ENCODE measurements around the gene PLXNB1. TPM values are rescaled to one million over a fixed set of nuclear protein-coding genes. Genes with fewer than 3 reads are reported as not detected.

Gene PLXNB1
- total and polyA plus RNA-seq, 2 of the 13 experiments (the other 11 are each of a cell fraction or from before 2014, with no cell fraction given), result 86.0 to 143 TPM

GRCh38 chr3:48425281-48425812 is 4.5 kb downstream of the PLXNB1 start (continued):
- TF ChIP-seq ZNF280D (CRISPR knock-in tag; IDR thresholded peaks at IDR 0.05), result no peak
- no peak for TF ChIP-seq DMTF1 (CRISPR knock-in tag; IDR thresholded peaks at IDR 0.05)
- TF ChIP-seq GRHL1 (CRISPR knock-in tag; conservative IDR thresholded peaks at IDR 0.05), result no peak
- TF ChIP-seq ZNF550 (CRISPR knock-in tag; IDR thresholded peaks at IDR 0.05; ENCODE audit: borderline replicate concordance), result no peak
- TF ChIP-seq RORA (CRISPR knock-in tag; IDR thresholded peaks at IDR 0.05), result no peak
- no peak for TF ChIP-seq ZNF75D (CRISPR knock-in tag; IDR thresholded peaks at IDR 0.05; ENCODE audit: borderline replicate concordance)
- TF ChIP-seq ZNF24 (IDR thresholded peaks at IDR 0.05), result no peak
- peak; percentile 49 for TF ChIP-seq ZNF687 (CRISPR knock-in tag; IDR thresholded peaks at IDR 0.05)
- TF ChIP-seq ZBTB39 (CRISPR knock-in tag; IDR thresholded peaks at IDR 0.05), result no peak
- no peak for TF ChIP-seq SIN3A (IDR thresholded peaks at IDR 0.05; ENCODE audit: borderline replicate concordance, low read depth, low read length)
- no peak for TF ChIP-seq ZNF281 (CRISPR knock-in tag; IDR thresholded peaks at IDR 0.05; ENCODE audit: borderline replicate concordance)

Measured in HepG2 (cell line).